Liver (tissue), 9 donors: ENCODE results near the gene MT2A. TPM values are rescaled to one million over a fixed set of nuclear protein-coding genes. Genes with fewer than 3 reads are reported as not detected.

ENCODE experiments used
- DNase-seq: peaks from one replicate; pipeline ENCODE4 v3.0.0-alpha.2; 2017; ENCODE audit warnings: low spot score
- H3K27ac ChIP-seq, 2 donors: one replicate each; pipeline ENCODE4 v1.7.0; 2013; ENCODE audit warnings: inconsistent platforms in 2 of 2, low read length in 2 of 2, control low read depth in 1 of 2, low read depth in 1 of 2, mild to moderate bottlenecking in 1 of 2
- H3K27me3 ChIP-seq, 4 donors: one replicate each; pipeline versions ENCODE4 v1.6.1 to v1.7.0; 2013; ENCODE audit warnings: low read length in 3 of 4, inconsistent platforms in 1 of 4, mild to moderate bottlenecking in 1 of 4, moderate library complexity in 1 of 4; ENCODE audit not compliant: control insufficient read depth in 4 of 4, insufficient read depth in 4 of 4
- H3K36me3 ChIP-seq, 4 donors: one replicate each; pipeline versions ENCODE4 v1.6.1 to v1.7.0; 2013; ENCODE audit warnings: low read length in 3 of 4, mild to moderate bottlenecking in 3 of 4, low read depth in 1 of 4, moderate library complexity in 1 of 4; ENCODE audit not compliant: control insufficient read depth in 4 of 4, insufficient read depth in 3 of 4
- H3K4me1 ChIP-seq, 4 donors: one replicate each; pipeline versions ENCODE4 v1.6.1 to v1.7.0; 2013; ENCODE audit warnings: low read length in 3 of 4, mild to moderate bottlenecking in 3 of 4, moderate library complexity in 1 of 4; ENCODE audit not compliant: control insufficient read depth in 4 of 4, insufficient read depth in 4 of 4
- H3K4me3 ChIP-seq, 3 donors: one replicate each; pipeline versions ENCODE4 v1.6.1 to v1.7.0; 2013; ENCODE audit warnings: low read length in 3 of 3, control low read depth in 1 of 3, low read depth in 1 of 3, mild to moderate bottlenecking in 1 of 3
- H3K9ac ChIP-seq, 2 donors: one replicate each; pipeline ENCODE4 v1.7.0; 2013; ENCODE audit warnings: low read length in 2 of 2, mild to moderate bottlenecking in 2 of 2, moderate library complexity in 2 of 2, control low read depth in 1 of 2, low read depth in 1 of 2
- H3K9me3 ChIP-seq, 4 donors: one replicate each; pipeline versions ENCODE4 v1.6.1 to v1.7.0; 2013; ENCODE audit warnings: low read length in 3 of 4; ENCODE audit not compliant: control insufficient read depth in 4 of 4
- EGR1 ChIP-seq, 2 donors: IDR thresholded peaks; 2 replicates each; pipeline ENCODE4 v1.6.1; 2016 to 2018; ENCODE audit warnings: antibody characterized with exemption in 2 of 2, low read depth in 2 of 2
- FOXA1 ChIP-seq: IDR thresholded peaks from 2 replicates; pipeline ENCODE4 v1.6.1; 2016; ENCODE audit warnings: antibody characterized with exemption
- FOXA2 ChIP-seq: IDR thresholded peaks from 2 replicates; pipeline ENCODE4 v1.6.1; 2016; ENCODE audit warnings: antibody characterized with exemption
- GABPA ChIP-seq, 2 donors: IDR thresholded peaks in 1 of 2; conservative IDR thresholded peaks in 1 of 2; 2 replicates each; pipeline ENCODE4 v1.6.1; 2016; ENCODE audit warnings: antibody characterized with exemption in 2 of 2, mild to moderate bottlenecking in 1 of 2, moderate library complexity in 1 of 2
- HNF4A ChIP-seq, 2 donors: conservative IDR thresholded peaks; 2 replicates each; pipeline ENCODE4 v1.6.1; 2016; ENCODE audit warnings: antibody characterized with exemption in 2 of 2, mild to moderate bottlenecking in 2 of 2
- HNF4G ChIP-seq: IDR thresholded peaks from 2 replicates; pipeline ENCODE4 v1.6.1; 2016; ENCODE audit warnings: antibody characterized with exemption
- JUND ChIP-seq, 2 donors: IDR thresholded peaks; 2 replicates each; pipeline ENCODE4 v1.6.1; 2016; ENCODE audit warnings: antibody characterized with exemption in 2 of 2
- NR2F2 ChIP-seq: IDR thresholded peaks from 2 replicates; pipeline ENCODE4 v1.6.1; 2016; ENCODE audit warnings: antibody characterized with exemption
- RAD21 ChIP-seq, 2 donors: IDR thresholded peaks; 2 replicates each; pipeline ENCODE4 v1.6.1; 2016; ENCODE audit warnings: antibody characterized with exemption in 2 of 2, mild to moderate bottlenecking in 2 of 2
- RXRA ChIP-seq, 2 donors: IDR thresholded peaks; 2 replicates each; pipeline ENCODE4 v1.6.1; 2017 to 2018; ENCODE audit warnings: antibody characterized with exemption in 2 of 2, mild to moderate bottlenecking in 1 of 2
- SP1 ChIP-seq: IDR thresholded peaks from 2 replicates; pipeline ENCODE4 v1.6.1; 2018; ENCODE audit warnings: antibody characterized with exemption, mild to moderate bottlenecking
- TAF1 ChIP-seq: conservative IDR thresholded peaks from 2 replicates; pipeline ENCODE4 v1.6.1; 2016; ENCODE audit warnings: antibody characterized with exemption, mild to moderate bottlenecking
- YY1 ChIP-seq: IDR thresholded peaks from 2 replicates; pipeline ENCODE4 v1.6.1; 2016; ENCODE audit warnings: antibody characterized with exemption, mild to moderate bottlenecking
- WGBS: extraction: QIAGEN DNeasy Blood & Tissue Kit; methylation state at CpG from one replicate; pipeline ENCODE4 v1.1.7; 2013; 5-methylcytosine and 5-hydroxymethylcytosine counted together
- polyA plus RNA-seq, 2 donors: library from polyadenylated mRNA; stranded (reverse) in 1 of 2; unstranded in 1 of 2; fragments of 200-250 nt in 1 of 2; fragments of >200 nt in 1 of 2; fragmentation: Nextera tagmentation in 1 of 2; extraction: Ambion mirVana in 1 of 2; gene quantifications; one replicate each; pipeline versions ENCODE4 v1.2.1 to v1.2.3, GENCODE V29; 2013 to 2015
- total RNA-seq, 2 donors: library from RNA; depleted of rRNA; stranded (reverse); fragments of >200 nt; gene quantifications; one replicate each; pipeline ENCODE4 v1.2.3, GENCODE V29; 2014
- TF ChIP-seq, protein P1 (sequence below): fragments of 150-350 bp; IDR thresholded peaks from 2 replicates; pipeline ENCODE4 v1.5.1; 2017; ENCODE audit warnings: improper control_type of control experiment, low read depth, low read length; ENCODE audit not compliant: missing input control
- TF ChIP-seq, protein P2 (sequence below): IDR thresholded peaks from 2 replicates; pipeline ENCODE4 v1.6.1; 2016; ENCODE audit warnings: antibody characterized with exemption
- TF ChIP-seq, protein P3 (sequence below): IDR thresholded peaks from 2 replicates; pipeline ENCODE4 v1.6.1; 2016; ENCODE audit warnings: antibody characterized with exemption
- TF ChIP-seq, protein P4 (sequence below): IDR thresholded peaks from 2 replicates; pipeline ENCODE4 v1.6.1; 2016; ENCODE audit warnings: antibody characterized with exemption, mild to moderate bottlenecking
- TF ChIP-seq, protein P5 (sequence below): IDR thresholded peaks from 2 replicates; pipeline ENCODE4 v1.6.1; 2016; ENCODE audit warnings: antibody characterized with exemption
- donor health status: healthy.
- donor health status: healthy.
- donor health status: healthy.
- donor health status: healthy.
- donor health status: healthy.

The MT2A gene
- total and polyA plus RNA-seq, 4 donors = 45.8 to 5,206 (median 2,233) TPM

DNA sequence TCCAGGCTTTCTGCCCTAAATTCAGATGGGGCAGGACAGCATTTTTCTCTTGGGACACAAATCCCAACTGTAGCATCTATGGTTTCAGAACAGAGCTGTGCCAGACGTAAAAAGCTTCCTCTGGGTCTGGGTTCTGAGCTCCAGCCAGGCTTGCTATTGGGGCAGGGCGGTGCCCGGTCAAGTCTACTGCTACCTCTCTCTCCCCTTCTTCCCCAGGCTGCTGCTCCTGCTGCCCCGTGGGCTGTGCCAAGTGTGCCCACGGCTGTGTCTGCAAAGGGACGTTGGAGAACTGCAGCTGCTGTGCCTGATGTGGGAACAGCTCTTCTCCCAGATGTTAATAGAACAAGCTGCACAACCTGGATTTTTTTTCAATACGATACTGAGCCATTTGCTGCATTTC, 25.2 kb downstream of the MT2A start:
- TF ChIP-seq, protein P1, sequence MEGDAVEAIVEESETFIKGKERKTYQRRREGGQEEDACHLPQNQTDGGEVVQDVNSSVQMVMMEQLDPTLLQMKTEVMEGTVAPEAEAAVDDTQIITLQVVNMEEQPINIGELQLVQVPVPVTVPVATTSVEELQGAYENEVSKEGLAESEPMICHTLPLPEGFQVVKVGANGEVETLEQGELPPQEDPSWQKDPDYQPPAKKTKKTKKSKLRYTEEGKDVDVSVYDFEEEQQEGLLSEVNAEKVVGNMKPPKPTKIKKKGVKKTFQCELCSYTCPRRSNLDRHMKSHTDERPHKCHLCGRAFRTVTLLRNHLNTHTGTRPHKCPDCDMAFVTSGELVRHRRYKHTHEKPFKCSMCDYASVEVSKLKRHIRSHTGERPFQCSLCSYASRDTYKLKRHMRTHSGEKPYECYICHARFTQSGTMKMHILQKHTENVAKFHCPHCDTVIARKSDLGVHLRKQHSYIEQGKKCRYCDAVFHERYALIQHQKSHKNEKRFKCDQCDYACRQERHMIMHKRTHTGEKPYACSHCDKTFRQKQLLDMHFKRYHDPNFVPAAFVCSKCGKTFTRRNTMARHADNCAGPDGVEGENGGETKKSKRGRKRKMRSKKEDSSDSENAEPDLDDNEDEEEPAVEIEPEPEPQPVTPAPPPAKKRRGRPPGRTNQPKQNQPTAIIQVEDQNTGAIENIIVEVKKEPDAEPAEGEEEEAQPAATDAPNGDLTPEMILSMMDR = no peak
- TF ChIP-seq TAF1 (no peak), HNF4G (no peak), RXRA (IDR thresholded peaks at IDR 0.05) (no peak), HNF4A (conservative IDR thresholded peaks at IDR 0.05) (no peak), FOXA2 (no peak)
- TF ChIP-seq, protein P2, sequence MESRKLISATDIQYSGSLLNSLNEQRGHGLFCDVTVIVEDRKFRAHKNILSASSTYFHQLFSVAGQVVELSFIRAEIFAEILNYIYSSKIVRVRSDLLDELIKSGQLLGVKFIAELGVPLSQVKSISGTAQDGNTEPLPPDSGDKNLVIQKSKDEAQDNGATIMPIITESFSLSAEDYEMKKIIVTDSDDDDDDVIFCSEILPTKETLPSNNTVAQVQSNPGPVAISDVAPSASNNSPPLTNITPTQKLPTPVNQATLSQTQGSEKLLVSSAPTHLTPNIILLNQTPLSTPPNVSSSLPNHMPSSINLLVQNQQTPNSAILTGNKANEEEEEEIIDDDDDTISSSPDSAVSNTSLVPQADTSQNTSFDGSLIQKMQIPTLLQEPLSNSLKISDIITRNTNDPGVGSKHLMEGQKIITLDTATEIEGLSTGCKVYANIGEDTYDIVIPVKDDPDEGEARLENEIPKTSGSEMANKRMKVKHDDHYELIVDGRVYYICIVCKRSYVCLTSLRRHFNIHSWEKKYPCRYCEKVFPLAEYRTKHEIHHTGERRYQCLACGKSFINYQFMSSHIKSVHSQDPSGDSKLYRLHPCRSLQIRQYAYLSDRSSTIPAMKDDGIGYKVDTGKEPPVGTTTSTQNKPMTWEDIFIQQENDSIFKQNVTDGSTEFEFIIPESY = no peak
- TF ChIP-seq, protein P3, sequence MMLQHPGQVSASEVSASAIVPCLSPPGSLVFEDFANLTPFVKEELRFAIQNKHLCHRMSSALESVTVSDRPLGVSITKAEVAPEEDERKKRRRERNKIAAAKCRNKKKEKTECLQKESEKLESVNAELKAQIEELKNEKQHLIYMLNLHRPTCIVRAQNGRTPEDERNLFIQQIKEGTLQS = no peak
- Histone ChIP-seq H3K9me3 (no peaks in the 10 kb centered on the region), H3K36me3 (no peaks in the 10 kb centered on the region), H3K9ac (peak overlapping the region in 1 of 2 donors; percentile 84), H3K4me3 (peak overlapping the region in 2 of 3 donors; percentile 93 to 95), H3K4me1 (peaks cover 2 to 31% (median 8%) of the 10 kb centered on the region in 4 donors), H3K27me3 (no peaks in the 10 kb centered on the region), H3K27ac (peak overlapping the region; percentile 84 to 87)
- WGBS = 56% methylated on average over 7 of the region's 7 CpGs
- no peak for DNase-seq

DNA sequence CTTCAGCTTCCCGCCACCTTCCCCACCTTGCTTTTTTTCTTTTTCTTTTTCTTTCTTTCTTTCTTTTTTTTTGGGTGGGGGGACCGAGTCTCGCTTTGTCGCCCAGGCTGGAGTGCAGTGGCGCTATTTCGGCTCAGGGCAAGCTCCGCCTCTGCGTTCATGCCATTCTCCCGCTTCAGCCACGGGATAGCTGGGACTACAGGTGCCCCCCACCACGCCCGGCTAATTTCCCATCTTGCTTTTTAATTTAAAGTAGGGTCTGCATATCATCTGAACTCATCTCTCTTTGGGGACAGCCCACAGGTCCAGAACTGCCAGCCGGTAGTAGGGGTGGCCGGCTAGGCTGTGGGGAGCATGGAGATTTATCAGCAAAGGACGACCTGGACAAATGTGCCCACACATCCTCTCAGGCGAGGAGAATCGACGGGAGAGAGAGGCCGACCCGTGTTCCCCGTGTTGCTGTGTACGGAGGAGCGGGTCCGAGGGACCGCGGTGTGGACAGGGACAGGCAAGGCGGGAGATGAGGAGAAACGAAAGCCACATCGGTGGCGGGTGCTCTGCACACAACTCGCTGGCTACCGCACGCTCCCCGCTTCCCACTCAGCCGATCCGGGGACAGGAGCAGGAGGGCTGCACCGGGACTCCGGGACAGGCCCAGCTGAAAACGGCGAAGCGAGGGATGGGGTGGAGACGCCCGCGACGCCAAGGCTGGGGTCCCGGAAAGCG, 26.5 kb downstream of the MT2A start:
- no peak for DNase-seq
- Histone ChIP-seq H3K9ac (no peak overlapping the region), H3K27ac (no peak overlapping the region), H3K9me3 (no peaks in the 10 kb centered on the region), H3K4me1 (peaks cover 3 to 43% (median 14%) of the 10 kb centered on the region in 4 donors), H3K36me3 (no peaks in the 10 kb centered on the region), H3K4me3 (peak overlapping the region in 1 of 3 donors; percentile 93), H3K27me3 (no peaks in the 10 kb centered on the region)
- WGBS = 71% methylated on average over 47 of the region's 47 CpGs
- TF ChIP-seq, protein P2 = no peak
- TF ChIP-seq, protein P1 = no peak
- TF ChIP-seq FOXA1 = no peak
- TF ChIP-seq, protein P3 = no peak
- no peak for TF ChIP-seq JUND (IDR thresholded peaks at IDR 0.05)
- TF ChIP-seq RAD21 (IDR thresholded peaks at IDR 0.05) = no peak
- TF ChIP-seq EGR1 (IDR thresholded peaks at IDR 0.05; ENCODE audit: low read depth in 2 of 2) = no peak
- TF ChIP-seq HNF4A (conservative IDR thresholded peaks at IDR 0.05) = no peak
- TF ChIP-seq RXRA (IDR thresholded peaks at IDR 0.05) = no peak
- TF ChIP-seq, protein P4, sequence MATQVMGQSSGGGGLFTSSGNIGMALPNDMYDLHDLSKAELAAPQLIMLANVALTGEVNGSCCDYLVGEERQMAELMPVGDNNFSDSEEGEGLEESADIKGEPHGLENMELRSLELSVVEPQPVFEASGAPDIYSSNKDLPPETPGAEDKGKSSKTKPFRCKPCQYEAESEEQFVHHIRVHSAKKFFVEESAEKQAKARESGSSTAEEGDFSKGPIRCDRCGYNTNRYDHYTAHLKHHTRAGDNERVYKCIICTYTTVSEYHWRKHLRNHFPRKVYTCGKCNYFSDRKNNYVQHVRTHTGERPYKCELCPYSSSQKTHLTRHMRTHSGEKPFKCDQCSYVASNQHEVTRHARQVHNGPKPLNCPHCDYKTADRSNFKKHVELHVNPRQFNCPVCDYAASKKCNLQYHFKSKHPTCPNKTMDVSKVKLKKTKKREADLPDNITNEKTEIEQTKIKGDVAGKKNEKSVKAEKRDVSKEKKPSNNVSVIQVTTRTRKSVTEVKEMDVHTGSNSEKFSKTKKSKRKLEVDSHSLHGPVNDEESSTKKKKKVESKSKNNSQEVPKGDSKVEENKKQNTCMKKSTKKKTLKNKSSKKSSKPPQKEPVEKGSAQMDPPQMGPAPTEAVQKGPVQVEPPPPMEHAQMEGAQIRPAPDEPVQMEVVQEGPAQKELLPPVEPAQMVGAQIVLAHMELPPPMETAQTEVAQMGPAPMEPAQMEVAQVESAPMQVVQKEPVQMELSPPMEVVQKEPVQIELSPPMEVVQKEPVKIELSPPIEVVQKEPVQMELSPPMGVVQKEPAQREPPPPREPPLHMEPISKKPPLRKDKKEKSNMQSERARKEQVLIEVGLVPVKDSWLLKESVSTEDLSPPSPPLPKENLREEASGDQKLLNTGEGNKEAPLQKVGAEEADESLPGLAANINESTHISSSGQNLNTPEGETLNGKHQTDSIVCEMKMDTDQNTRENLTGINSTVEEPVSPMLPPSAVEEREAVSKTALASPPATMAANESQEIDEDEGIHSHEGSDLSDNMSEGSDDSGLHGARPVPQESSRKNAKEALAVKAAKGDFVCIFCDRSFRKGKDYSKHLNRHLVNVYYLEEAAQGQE = no peak
- no peak for TF ChIP-seq NR2F2
- no peak for TF ChIP-seq GABPA (IDR thresholded peaks at IDR 0.05 in 1 of 2, conservative IDR thresholded peaks at IDR 0.05 in 1 of 2)
- TF ChIP-seq HNF4G = no peak
- no peak for TF ChIP-seq TAF1
- TF ChIP-seq YY1 = no peak
- TF ChIP-seq FOXA2 = no peak
- TF ChIP-seq, protein P5, sequence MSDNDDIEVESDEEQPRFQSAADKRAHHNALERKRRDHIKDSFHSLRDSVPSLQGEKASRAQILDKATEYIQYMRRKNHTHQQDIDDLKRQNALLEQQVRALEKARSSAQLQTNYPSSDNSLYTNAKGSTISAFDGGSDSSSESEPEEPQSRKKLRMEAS = no peak
- no peak for TF ChIP-seq SP1
